OCI-LY7 (cell line): ENCODE measurements around the gene C14orf39.

Experiments used
- CTCF ChIP-seq: fragments of 200-600 bp; sonication (generic); conservative IDR thresholded peaks from 2 replicates; pipeline ENCODE4 v1.5.1; 2014; ENCODE audit warnings: mild to moderate bottlenecking, antibody characterized with exemption, low read length, moderate library complexity, mixed read lengths
- EZH2phosphoT487 ChIP-seq: fragments of 200-600 bp; sonication (generic); IDR thresholded peaks from 2 replicates; pipeline ENCODE4 v1.6.1; 2018; ENCODE audit warnings: low read depth, borderline replicate concordance, mild to moderate bottlenecking, mixed run types, antibody characterized with exemption, low read length, moderate library complexity, mixed read lengths

DNA sequence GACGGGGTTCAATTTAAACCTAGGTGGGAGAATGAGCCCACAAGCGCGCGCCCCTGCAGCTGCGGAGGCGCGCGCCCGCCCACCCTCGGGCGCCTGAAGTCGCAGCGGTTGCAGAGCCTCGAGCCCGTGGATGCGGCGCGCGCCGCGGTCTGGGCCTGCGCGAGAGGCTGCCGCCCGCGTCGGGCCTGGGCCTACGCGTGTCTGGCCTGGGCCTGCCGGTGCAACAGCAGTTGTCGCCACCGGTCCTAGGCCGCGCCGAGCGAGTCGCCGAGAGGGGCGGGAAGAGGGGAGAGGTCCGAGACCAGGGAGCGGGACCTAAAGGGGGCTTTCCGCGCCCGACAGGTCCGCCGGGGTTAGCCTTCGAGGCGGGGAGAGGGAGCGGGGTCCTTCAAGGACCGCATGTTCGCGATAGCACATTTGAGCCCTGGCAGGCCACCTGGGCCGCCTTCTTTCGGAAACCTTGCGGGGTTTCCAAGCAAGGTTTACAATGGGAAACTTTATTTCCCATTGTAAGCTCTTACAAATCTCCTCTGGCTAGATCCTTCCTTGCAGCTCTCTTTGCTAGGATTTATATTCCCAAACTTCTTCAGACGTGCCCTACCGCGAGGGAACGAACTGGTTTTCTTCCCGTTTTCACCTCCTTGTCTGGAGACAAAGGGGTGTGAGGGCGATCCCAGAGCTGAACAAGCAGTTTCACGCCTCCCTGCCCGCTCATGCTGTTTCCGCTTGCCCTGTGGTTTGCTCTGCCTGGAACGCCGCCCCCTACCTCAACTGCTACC lies 29.8 kb upstream of the C14orf39 start:
- no peak for TF ChIP-seq CTCF
- TF ChIP-seq EZH2phosphoT487, result no peak
